HG03439 (cell line): ENCODE results near the gene BRCA2.

Source experiments
- ATAC-seq: cut with Tn5 transposase; IDR thresholded peaks from one replicate; pipeline ENCODE4 v1.9.1; 2021; ENCODE audit warnings: mild to moderate bottlenecking, moderate library complexity; ENCODE audit not compliant: unreplicated experiment

Gene BRCA2, protein sequence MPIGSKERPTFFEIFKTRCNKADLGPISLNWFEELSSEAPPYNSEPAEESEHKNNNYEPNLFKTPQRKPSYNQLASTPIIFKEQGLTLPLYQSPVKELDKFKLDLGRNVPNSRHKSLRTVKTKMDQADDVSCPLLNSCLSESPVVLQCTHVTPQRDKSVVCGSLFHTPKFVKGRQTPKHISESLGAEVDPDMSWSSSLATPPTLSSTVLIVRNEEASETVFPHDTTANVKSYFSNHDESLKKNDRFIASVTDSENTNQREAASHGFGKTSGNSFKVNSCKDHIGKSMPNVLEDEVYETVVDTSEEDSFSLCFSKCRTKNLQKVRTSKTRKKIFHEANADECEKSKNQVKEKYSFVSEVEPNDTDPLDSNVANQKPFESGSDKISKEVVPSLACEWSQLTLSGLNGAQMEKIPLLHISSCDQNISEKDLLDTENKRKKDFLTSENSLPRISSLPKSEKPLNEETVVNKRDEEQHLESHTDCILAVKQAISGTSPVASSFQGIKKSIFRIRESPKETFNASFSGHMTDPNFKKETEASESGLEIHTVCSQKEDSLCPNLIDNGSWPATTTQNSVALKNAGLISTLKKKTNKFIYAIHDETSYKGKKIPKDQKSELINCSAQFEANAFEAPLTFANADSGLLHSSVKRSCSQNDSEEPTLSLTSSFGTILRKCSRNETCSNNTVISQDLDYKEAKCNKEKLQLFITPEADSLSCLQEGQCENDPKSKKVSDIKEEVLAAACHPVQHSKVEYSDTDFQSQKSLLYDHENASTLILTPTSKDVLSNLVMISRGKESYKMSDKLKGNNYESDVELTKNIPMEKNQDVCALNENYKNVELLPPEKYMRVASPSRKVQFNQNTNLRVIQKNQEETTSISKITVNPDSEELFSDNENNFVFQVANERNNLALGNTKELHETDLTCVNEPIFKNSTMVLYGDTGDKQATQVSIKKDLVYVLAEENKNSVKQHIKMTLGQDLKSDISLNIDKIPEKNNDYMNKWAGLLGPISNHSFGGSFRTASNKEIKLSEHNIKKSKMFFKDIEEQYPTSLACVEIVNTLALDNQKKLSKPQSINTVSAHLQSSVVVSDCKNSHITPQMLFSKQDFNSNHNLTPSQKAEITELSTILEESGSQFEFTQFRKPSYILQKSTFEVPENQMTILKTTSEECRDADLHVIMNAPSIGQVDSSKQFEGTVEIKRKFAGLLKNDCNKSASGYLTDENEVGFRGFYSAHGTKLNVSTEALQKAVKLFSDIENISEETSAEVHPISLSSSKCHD (N-terminal part only)

DNA sequence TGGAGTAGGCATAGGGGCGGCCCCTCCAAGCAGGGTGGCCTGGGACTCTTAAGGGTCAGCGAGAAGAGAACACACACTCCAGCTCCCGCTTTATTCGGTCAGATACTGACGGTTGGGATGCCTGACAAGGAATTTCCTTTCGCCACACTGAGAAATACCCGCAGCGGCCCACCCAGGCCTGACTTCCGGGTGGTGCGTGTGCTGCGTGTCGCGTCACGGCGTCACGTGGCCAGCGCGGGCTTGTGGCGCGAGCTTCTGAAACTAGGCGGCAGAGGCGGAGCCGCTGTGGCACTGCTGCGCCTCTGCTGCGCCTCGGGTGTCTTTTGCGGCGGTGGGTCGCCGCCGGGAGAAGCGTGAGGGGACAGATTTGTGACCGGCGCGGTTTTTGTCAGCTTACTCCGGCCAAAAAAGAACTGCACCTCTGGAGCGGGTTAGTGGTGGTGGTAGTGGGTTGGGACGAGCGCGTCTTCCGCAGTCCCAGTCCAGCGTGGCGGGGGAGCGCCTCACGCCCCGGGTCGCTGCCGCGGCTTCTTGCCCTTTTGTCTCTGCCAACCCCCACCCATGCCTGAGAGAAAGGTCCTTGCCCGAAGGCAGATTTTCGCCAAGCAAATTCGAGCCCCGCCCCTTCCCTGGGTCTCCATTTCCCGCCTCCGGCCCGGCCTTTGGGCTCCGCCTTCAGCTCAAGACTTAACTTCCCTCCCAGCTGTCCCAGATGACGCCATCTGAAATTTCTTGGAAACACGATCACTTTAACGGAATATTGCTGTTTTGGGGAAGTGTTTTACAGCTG is at the start of gene BRCA2, which contains the start of gene ZAR1L:
TSS of gene BRCA2 (plus strand) at position 271 of the 790 bp plus-strand sequence. CDS start 953 bp downstream, outside the sequence.
TSS of gene ZAR1L (minus strand) at position 126 of the 790 bp plus-strand sequence. CDS start 3,438 bp downstream, outside the sequence.
- peak; percentile 91 for ATAC-seq

DNA sequence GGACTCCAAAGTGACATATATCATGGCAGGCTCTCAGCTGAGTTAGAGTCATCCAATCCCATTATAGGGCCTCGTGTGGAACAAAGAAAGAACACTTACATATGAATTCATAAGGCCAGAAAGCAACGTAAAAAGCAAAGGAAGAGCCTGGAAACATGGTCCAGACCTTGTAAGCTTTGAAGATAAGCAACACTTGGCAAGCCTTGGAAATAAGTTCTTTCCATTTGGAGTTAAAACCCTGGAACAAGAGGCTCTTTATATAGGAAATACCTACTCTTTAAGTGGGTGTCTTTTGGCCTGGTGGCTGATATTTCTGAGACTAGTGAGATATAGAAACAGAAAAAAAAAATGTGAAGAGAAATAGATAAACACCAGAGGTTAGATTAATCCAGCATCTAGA is 49.6 kb upstream of the BRCA2 start:
- no peak for ATAC-seq

DNA sequence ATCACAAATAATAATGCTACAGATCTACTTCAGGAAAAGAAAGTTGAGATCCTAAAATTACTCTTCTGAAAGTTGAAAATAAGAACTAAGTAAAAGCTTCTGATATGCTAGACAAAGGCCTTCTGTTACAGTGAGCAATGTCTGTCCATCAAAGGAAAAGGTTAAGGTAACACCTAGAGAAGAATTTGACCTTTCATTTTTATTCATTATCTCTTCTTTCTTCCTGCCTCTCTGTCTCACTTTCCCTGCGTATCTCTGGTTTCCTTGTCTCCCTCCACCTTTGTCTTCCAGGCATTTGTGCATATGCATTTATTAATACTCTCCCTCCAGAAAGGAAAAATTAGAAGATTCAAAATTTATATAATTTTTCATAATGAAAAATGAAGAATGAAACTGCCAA is 49.2 kb upstream of the BRCA2 start:
- no peak for ATAC-seq

DNA sequence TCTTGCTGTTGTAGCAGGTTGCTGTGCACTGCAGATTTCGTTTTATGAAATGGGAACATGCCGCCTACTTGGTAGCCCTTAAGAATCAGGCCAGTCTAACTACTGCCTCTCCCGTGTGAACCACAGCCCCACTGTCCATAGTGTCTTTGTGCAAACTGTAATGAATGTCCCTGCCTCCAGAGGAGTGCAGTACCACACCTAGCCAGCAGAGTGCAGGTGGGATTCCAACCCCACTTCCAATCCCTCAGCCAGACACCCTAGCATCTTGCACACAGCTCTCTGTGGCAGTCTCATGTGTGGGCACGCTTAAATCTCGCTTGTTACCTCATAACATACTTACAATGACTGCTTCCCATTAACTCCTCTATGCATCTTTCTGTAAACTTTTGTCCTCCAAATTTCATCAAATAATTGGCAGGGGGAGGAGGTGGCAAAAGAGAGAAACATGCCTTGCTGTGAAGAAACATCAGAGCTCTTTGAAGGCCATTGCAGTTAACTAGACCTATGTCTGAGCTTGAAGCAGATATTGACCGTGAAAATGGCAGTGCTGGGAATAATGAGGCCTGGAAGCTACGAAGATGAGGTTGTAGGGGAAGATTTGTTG is 47.4 kb upstream of the BRCA2 start:
- peak; percentile 64 for ATAC-seq

DNA sequence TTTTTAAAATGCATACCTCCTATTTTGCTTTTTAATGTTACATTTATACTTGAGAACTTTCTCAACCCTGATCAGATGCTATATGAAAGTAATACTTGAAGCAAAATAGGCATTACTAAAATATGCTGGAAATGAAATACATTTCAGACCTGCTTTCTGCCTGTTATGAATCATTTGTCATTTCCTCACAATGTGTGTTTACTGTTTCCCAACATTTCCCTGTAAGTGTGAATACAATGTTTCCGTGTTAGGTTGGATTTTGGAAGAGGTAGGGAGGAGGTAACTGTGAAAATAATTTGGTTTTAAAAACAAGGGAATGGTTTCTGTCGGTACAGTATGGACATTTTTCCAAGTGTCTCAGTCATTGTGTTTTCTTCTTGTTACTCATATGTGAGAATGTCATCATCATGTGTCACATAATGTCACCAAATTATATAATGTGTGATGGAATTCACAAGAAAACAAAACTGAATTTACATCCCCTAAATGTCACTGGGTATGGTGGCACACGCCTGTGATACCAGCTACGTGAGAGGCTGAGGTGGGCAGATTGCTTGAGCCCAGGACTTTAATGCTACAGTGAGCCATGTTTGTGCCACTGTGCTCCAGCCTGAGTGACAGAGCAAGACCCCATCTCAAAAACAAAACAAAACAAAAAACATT is 43.2 kb upstream of the BRCA2 start:
- no peak for ATAC-seq

DNA sequence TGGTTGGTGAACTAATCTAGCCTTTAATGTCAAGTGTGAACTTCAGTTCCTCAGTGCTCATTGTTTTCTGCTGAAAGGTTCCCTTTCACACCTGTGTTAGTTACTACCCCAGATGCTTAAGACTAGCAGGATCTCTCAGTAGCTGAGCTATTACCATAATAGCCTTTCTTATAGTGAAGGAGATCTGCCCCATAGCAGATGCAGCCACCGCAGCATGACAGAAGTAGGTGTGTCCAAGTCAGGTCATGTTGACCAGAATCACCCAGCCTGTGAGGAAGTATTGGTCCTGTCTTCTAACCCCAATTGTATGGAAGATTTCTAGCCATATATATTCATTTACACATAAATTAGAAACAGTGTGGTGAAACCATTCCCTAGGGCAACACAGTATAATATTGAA is 37.5 kb upstream of the BRCA2 start:
- no peak for ATAC-seq

DNA sequence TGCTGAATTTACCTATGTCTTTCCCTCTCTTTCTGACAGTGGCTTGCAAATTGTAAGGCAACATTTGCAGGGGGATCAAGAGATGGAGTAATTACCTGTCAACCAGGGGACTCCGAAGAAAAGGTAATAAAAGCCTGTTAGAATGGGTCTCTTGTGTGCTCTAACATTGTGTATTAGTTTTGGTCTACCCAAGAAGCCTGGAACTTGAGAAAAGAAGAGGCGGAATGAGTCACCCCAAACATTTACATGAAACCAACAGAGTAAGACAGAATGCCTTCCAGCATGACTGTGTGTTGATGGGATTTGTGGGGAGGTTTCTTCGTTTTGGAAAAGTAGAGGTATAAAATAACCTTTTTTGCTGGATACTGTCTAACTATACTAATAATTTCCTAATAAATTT is 36.9 kb upstream of the BRCA2 start:
- ATAC-seq, result no peak

DNA sequence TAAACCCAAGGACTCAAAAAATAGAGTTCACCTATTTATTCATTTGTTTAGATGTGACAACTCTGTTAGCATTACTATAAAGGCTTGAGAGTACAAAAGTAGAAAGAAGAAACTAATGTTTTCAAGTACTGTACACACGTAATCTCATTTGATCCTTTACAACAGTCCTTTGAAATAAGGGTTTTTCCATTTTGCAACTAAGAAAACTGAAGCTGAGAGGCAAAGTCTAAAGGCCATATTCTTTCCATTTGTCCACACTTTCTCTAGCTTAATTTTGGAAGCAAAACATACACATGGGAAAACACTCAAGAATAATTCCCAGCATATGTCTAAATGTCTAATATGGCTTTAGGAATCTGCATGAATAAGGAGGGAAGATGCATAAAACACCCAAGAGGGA is 34.2 kb upstream of the BRCA2 start:
- no peak for ATAC-seq

DNA sequence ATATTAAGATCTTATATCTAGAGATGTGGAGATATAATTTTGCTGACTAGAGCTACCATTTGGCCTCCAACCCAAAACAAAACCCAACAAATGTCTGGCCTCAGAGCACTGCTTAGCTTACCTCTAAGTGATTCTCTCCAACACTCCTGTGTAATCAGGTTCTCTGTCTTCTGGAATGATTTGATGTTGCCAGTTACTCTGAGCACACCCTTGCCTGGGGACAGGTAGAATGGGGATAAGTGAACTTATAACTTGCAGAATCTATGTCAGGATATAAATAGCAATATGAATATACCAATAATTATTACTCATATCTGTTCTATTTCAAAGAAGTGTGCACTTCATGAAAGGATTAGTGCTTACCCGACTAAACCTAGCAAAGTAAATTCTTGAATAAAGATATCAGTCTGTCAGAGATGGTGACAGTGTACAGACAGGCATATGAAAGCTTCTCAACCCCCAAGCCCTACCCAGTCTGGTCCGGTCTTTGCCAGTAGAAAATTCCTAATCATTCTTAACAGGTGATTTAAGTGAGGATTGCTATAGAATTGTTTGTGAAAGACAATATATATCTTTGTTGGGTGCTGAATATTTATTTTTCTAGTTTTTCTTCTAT is 33.1 kb upstream of the BRCA2 start:
- no peak for ATAC-seq

DNA sequence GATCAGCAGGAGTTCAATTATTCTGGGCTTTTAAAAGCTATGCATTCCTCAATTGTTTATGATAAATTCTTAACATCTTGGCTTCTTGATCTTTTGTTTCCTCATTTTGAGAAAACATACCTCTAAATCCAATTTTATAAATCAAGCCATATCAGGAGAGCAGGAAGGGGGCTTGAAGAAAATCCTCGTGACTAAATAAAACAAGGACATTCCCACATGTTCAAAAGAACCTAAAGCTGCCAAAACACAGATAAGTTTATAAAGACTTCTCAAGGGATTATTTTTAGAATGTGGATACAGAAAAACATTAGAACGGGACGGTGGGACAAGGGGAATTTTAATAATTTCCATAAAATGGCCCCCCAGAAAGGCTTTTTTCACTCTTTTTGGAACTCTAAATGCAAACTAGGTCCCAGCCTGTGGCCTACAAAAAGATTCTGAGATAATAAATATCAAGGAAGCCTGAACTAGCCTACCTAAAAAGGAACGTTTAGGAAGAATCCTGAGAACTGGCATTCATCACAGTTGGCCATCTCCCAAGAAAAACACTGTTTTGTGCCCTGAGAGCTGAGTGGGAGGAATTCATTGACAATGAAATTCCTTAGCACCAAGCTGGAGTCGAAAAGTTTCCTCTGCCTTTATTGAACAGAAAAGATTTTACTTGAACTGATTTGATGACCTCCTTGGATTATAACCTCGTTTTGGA is 30.2 kb upstream of the BRCA2 start:
- ATAC-seq, result no peak

DNA sequence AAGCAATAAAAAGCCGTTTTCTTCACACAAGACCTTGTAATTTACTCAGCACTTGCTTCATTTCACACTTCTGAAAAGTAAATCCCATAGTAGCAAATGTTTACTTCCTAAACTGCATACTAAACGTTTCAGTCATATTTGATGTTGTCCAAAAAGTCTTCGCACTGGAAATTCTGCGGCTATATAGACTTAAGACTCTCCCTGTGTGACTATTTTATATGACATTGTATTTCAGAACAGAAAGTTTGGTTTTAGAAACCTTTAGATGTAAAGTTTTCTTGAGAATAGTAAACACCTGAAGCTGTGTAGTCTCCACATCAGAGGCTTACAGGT is 29.7 kb upstream of the BRCA2 start:
- ATAC-seq, result no peak

DNA sequence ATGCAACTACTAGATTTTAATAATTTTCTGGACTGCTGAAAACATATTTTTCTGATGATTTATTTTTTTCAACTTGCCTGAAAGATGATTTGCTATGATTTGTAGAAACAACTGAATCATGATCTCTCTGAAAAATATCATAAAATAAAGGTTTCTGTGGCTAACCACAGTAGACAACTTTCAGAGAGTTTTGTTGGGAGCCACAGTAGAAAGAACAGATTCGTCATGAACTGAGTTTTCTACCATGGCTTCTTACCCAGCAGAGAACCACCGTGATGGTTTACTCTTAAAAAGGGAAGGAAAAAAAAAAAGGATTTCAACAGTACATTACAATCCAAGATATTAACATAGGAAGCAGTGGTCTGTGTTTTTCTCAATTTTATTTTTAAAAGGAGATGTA is 18.1 kb upstream of the BRCA2 start:
- no peak for ATAC-seq

DNA sequence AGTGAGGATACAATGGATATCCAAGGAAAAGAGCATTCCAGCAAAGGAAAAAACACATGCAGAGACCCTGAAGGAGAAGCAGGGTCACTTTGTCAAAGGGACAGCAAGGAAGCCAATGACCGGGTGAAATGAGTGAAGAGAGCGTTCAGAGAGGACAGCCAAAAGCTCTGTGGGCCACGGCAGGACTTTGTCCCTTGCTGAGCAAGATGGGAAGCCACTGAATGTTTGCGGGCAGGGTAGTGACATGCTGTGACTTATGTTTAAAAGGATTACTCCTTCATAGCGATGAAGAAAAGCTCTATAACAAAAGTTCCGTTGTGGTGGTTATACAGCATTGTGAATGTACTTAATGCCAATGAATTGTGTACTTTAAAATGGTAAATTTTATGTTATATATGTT is 16.6 kb upstream of the BRCA2 start:
- no peak for ATAC-seq

DNA sequence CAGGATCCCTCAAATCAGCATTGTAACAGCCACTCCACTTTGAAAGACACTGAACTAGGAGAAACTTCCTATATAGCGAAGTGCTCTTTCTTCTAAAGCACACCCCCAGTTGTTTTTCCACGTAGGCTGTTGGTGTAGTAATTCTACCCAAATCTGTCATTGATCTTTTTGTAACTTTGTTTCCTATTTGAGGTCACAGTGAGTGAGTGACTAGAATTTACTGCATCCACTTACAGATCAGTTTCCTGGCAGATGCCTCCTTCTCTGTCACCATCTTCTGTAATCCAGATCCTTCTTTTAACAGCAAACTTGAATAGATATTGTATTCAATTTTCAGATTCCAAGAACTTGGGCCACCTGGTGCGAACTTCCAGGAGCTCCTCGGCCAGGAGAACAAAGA is 15.4 kb upstream of the BRCA2 start:
- no peak for ATAC-seq

DNA sequence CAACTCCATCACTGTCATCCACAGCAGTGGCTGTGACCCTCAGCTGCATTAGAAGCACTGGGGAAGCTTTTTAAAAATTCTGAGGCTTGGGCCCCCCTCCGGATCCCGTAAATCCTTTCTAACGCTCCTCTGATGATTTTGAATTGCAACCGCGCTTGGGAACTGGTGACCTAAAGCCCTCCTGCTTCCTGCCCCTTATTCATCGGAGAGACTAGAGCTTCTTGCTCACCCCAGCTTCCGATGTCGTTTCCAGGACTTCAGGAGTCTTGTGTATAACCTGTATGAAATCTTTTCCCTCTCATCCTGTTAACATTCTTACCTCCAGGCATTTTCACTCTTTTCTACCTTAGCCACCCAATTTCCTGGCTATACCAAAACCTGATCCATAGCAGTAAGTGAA is 14.9 kb upstream of the BRCA2 start:
- no peak for ATAC-seq

DNA sequence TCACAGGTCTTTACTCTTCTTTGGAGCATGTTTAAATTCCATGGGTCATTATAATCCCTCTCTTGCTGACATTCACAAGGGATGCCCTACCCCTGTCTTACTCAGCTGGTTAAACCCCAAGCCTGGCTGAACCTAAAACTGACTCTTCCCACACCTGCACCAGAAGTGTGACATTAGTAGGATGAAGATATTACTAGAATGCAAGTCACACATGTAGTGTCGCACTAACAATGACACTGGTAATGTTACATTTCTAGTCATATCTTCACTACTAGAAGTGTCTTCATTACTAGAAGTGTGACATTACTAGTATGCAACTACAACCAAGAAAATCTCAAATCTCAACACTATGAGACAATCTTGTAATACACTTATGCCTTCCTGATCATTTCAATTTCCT is 14.4 kb upstream of the BRCA2 start:
- no peak for ATAC-seq

DNA sequence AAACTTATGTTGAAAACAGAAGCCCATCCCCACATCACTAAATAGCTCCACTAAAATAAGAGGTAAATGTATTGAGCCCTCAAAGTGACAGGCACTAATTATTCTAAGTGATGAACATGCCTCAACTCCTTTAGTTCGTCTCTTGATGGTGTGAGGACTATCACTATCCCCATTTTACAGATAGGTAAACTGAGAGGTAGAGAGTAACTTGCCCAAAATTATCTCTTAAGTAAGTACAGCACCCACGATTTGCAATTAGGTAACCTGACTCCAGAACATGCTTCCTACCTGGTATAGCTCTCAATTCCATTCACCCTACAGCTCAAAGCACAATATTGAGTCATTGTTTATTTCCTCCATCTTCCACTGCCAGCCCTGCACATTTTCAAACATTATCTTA is 12.8 kb upstream of the BRCA2 start:
- no peak for ATAC-seq

DNA sequence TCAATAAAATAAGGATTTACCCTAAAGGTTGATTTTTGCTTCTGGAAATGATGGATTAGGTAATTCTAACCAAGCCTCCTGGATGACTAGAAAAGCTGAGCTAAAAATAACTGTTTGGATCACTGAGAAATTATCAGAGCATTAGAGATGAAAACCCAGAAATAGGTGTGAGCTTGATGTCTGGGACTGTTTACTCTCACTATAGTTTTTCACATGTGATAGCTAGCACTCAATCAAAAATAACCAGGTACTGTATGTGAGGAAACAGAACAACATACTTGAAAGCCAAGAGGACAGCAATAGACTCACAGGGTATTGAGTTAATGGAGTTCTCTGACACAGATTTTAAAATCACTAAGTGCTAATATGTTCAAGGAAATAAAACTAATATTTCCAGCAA is 9.7 kb upstream of the BRCA2 start:
- ATAC-seq, result no peak
